ENCODE measurements around the gene SNTA1.

SNTA1 gene

GRCh38 chr20:33408716-33409654 lies 34.6 kb downstream of the SNTA1 start:
- no peak for TF ChIP-seq SIN3A (IDR thresholded peaks at IDR 0.05; ENCODE audit: borderline replicate concordance, insufficient read depth, low read length)
- no peak for TF ChIP-seq FOXP2 (optimal IDR thresholded peaks at IDR 0.05; ENCODE audit: borderline replicate concordance, extremely low read depth, extremely low read length, insufficient read depth)
- no peak for TF ChIP-seq POLR2AphosphoS5 (IDR thresholded peaks at IDR 0.05; ENCODE audit: low read depth, low read length)
- TF ChIP-seq TAF1 (IDR thresholded peaks at IDR 0.05; ENCODE audit: borderline replicate concordance, insufficient read depth, low read length), result no peak
- no peak for TF ChIP-seq REST (IDR thresholded peaks at IDR 0.05; ENCODE audit: insufficient read depth in 1 of 2, low read depth in 2 of 2, low read length in 2 of 2)

GRCh38 chr20:33408313-33408712 lies 35.2 kb downstream of the SNTA1 start:
- TF ChIP-seq SIN3A (IDR thresholded peaks at IDR 0.05; ENCODE audit: borderline replicate concordance, insufficient read depth, low read length) (no peak), TAF1 (IDR thresholded peaks at IDR 0.05; ENCODE audit: borderline replicate concordance, insufficient read depth, low read length) (no peak), FOXP2 (optimal IDR thresholded peaks at IDR 0.05; ENCODE audit: borderline replicate concordance, extremely low read depth, extremely low read length, insufficient read depth) (no peak), REST (IDR thresholded peaks at IDR 0.05; ENCODE audit: insufficient read depth in 1 of 2, low read depth in 2 of 2, low read length in 2 of 2) (no peak), POLR2AphosphoS5 (IDR thresholded peaks at IDR 0.05; ENCODE audit: low read depth, low read length) (no peak)

- no peak for TF ChIP-seq TAF1 (IDR thresholded peaks at IDR 0.05; ENCODE audit: borderline replicate concordance, insufficient read depth, low read length)
- no peak for TF ChIP-seq REST (IDR thresholded peaks at IDR 0.05; ENCODE audit: insufficient read depth in 1 of 2, low read depth in 2 of 2, low read length in 2 of 2)
- TF ChIP-seq SIN3A (IDR thresholded peaks at IDR 0.05; ENCODE audit: borderline replicate concordance, insufficient read depth, low read length), result no peak
- TF ChIP-seq FOXP2 (optimal IDR thresholded peaks at IDR 0.05; ENCODE audit: borderline replicate concordance, extremely low read depth, extremely low read length, insufficient read depth), result no peak
- TF ChIP-seq POLR2AphosphoS5 (IDR thresholded peaks at IDR 0.05; ENCODE audit: low read depth, low read length), result no peak
Measured at GRCh38 chr20:33407796-33408195, 35.8 kb downstream of the SNTA1 start.

GRCh38 chr20:33407251-33407650 lies 36.3 kb downstream of the SNTA1 start:
- TF ChIP-seq FOXP2 (optimal IDR thresholded peaks at IDR 0.05; ENCODE audit: borderline replicate concordance, extremely low read depth, extremely low read length, insufficient read depth), result no peak
- no peak for TF ChIP-seq POLR2AphosphoS5 (IDR thresholded peaks at IDR 0.05; ENCODE audit: low read depth, low read length)
- TF ChIP-seq SIN3A (IDR thresholded peaks at IDR 0.05; ENCODE audit: borderline replicate concordance, insufficient read depth, low read length), result no peak
- no peak for TF ChIP-seq REST (IDR thresholded peaks at IDR 0.05; ENCODE audit: insufficient read depth in 1 of 2, low read depth in 2 of 2, low read length in 2 of 2)
- no peak for TF ChIP-seq TAF1 (IDR thresholded peaks at IDR 0.05; ENCODE audit: borderline replicate concordance, insufficient read depth, low read length)

All from PFSK-1 (cell line).